Liver (tissue), 9 donors: ENCODE measurements around the gene GRID1. TPM values are rescaled to one million over a fixed set of nuclear protein-coding genes. Genes with fewer than 3 reads are reported as not detected.

Experiments used
- DNase-seq: peaks from one replicate; pipeline ENCODE4 v3.0.0-alpha.2; 2017; ENCODE audit warnings: low spot score
- H3K27ac ChIP-seq, 2 donors: one replicate each; pipeline ENCODE4 v1.7.0; 2013; ENCODE audit warnings: inconsistent platforms in 2 of 2, low read length in 2 of 2, control low read depth in 1 of 2, low read depth in 1 of 2, mild to moderate bottlenecking in 1 of 2
- H3K27me3 ChIP-seq, 4 donors: one replicate each; pipeline versions ENCODE4 v1.6.1 to v1.7.0; 2013; ENCODE audit warnings: low read length in 3 of 4, inconsistent platforms in 1 of 4, mild to moderate bottlenecking in 1 of 4, moderate library complexity in 1 of 4; ENCODE audit not compliant: control insufficient read depth in 4 of 4, insufficient read depth in 4 of 4
- H3K36me3 ChIP-seq, 4 donors: one replicate each; pipeline versions ENCODE4 v1.6.1 to v1.7.0; 2013; ENCODE audit warnings: low read length in 3 of 4, mild to moderate bottlenecking in 3 of 4, low read depth in 1 of 4, moderate library complexity in 1 of 4; ENCODE audit not compliant: control insufficient read depth in 4 of 4, insufficient read depth in 3 of 4
- H3K4me1 ChIP-seq, 4 donors: one replicate each; pipeline versions ENCODE4 v1.6.1 to v1.7.0; 2013; ENCODE audit warnings: low read length in 3 of 4, mild to moderate bottlenecking in 3 of 4, moderate library complexity in 1 of 4; ENCODE audit not compliant: control insufficient read depth in 4 of 4, insufficient read depth in 4 of 4
- H3K4me3 ChIP-seq, 3 donors: one replicate each; pipeline versions ENCODE4 v1.6.1 to v1.7.0; 2013; ENCODE audit warnings: low read length in 3 of 3, control low read depth in 1 of 3, low read depth in 1 of 3, mild to moderate bottlenecking in 1 of 3
- H3K9ac ChIP-seq, 2 donors: one replicate each; pipeline ENCODE4 v1.7.0; 2013; ENCODE audit warnings: low read length in 2 of 2, mild to moderate bottlenecking in 2 of 2, moderate library complexity in 2 of 2, control low read depth in 1 of 2, low read depth in 1 of 2
- H3K9me3 ChIP-seq, 4 donors: one replicate each; pipeline versions ENCODE4 v1.6.1 to v1.7.0; 2013; ENCODE audit warnings: low read length in 3 of 4; ENCODE audit not compliant: control insufficient read depth in 4 of 4
- EGR1 ChIP-seq, 2 donors: IDR thresholded peaks; 2 replicates each; pipeline ENCODE4 v1.6.1; 2016 to 2018; ENCODE audit warnings: antibody characterized with exemption in 2 of 2, low read depth in 2 of 2
- FOXA1 ChIP-seq: IDR thresholded peaks from 2 replicates; pipeline ENCODE4 v1.6.1; 2016; ENCODE audit warnings: antibody characterized with exemption
- GABPA ChIP-seq, 2 donors: IDR thresholded peaks in 1 of 2; conservative IDR thresholded peaks in 1 of 2; 2 replicates each; pipeline ENCODE4 v1.6.1; 2016; ENCODE audit warnings: antibody characterized with exemption in 2 of 2, mild to moderate bottlenecking in 1 of 2, moderate library complexity in 1 of 2
- HNF4A ChIP-seq, 2 donors: conservative IDR thresholded peaks; 2 replicates each; pipeline ENCODE4 v1.6.1; 2016; ENCODE audit warnings: antibody characterized with exemption in 2 of 2, mild to moderate bottlenecking in 2 of 2
- HNF4G ChIP-seq: IDR thresholded peaks from 2 replicates; pipeline ENCODE4 v1.6.1; 2016; ENCODE audit warnings: antibody characterized with exemption
- JUND ChIP-seq, 2 donors: IDR thresholded peaks; 2 replicates each; pipeline ENCODE4 v1.6.1; 2016; ENCODE audit warnings: antibody characterized with exemption in 2 of 2
- NR2F2 ChIP-seq: IDR thresholded peaks from 2 replicates; pipeline ENCODE4 v1.6.1; 2016; ENCODE audit warnings: antibody characterized with exemption
- RAD21 ChIP-seq, 2 donors: IDR thresholded peaks; 2 replicates each; pipeline ENCODE4 v1.6.1; 2016; ENCODE audit warnings: antibody characterized with exemption in 2 of 2, mild to moderate bottlenecking in 2 of 2
- RXRA ChIP-seq, 2 donors: IDR thresholded peaks; 2 replicates each; pipeline ENCODE4 v1.6.1; 2017 to 2018; ENCODE audit warnings: antibody characterized with exemption in 2 of 2, mild to moderate bottlenecking in 1 of 2
- SP1 ChIP-seq: IDR thresholded peaks from 2 replicates; pipeline ENCODE4 v1.6.1; 2018; ENCODE audit warnings: antibody characterized with exemption, mild to moderate bottlenecking
- TAF1 ChIP-seq: conservative IDR thresholded peaks from 2 replicates; pipeline ENCODE4 v1.6.1; 2016; ENCODE audit warnings: antibody characterized with exemption, mild to moderate bottlenecking
- YY1 ChIP-seq: IDR thresholded peaks from 2 replicates; pipeline ENCODE4 v1.6.1; 2016; ENCODE audit warnings: antibody characterized with exemption, mild to moderate bottlenecking
- WGBS: extraction: QIAGEN DNeasy Blood & Tissue Kit; methylation state at CpG from one replicate; pipeline ENCODE4 v1.1.7; 2013; 5-methylcytosine and 5-hydroxymethylcytosine counted together
- polyA plus RNA-seq, 2 donors: library from polyadenylated mRNA; stranded (reverse) in 1 of 2; unstranded in 1 of 2; fragments of 200-250 nt in 1 of 2; fragments of >200 nt in 1 of 2; fragmentation: Nextera tagmentation in 1 of 2; extraction: Ambion mirVana in 1 of 2; gene quantifications; one replicate each; pipeline versions ENCODE4 v1.2.1 to v1.2.3, GENCODE V29; 2013 to 2015
- total RNA-seq, 2 donors: library from RNA; depleted of rRNA; stranded (reverse); fragments of >200 nt; gene quantifications; one replicate each; pipeline ENCODE4 v1.2.3, GENCODE V29; 2014
- TF ChIP-seq, protein P1 (sequence below): IDR thresholded peaks from 2 replicates; pipeline ENCODE4 v1.6.1; 2016; ENCODE audit warnings: antibody characterized with exemption
- TF ChIP-seq, protein P2 (sequence below): IDR thresholded peaks from 2 replicates; pipeline ENCODE4 v1.6.1; 2016; ENCODE audit warnings: antibody characterized with exemption, mild to moderate bottlenecking
- TF ChIP-seq, protein P3 (sequence below): IDR thresholded peaks from 2 replicates; pipeline ENCODE4 v1.6.1; 2016; ENCODE audit warnings: antibody characterized with exemption
- TF ChIP-seq, protein P4 (sequence below): fragments of 150-350 bp; IDR thresholded peaks from 2 replicates; pipeline ENCODE4 v1.5.1; 2017; ENCODE audit warnings: improper control_type of control experiment, low read depth, low read length; ENCODE audit not compliant: missing input control
- donor health status: healthy.
- donor health status: healthy.
- donor health status: healthy.
- donor health status: healthy.
- donor health status: healthy.

The GRID1 gene
- total and polyA plus RNA-seq, 4 donors: 0.09 to 0.17 (median 0.14) TPM; not detected in 1

DNA sequence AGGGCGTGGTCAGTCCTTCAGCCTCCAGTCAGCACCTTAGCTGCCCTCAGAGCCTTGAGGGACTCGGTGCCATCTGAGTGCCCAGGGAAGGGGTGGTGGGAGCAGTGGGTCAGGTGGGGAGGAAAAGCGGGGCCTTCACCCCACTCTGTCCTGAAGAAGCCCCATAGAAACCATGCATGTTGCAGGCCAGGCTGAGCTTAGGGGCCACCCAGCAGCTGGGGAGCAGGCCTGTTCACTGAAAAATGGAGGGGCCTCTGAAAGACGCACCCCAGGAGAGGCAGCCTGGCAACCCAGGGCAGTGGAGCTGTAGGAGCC is 144.3 kb downstream of the GRID1 start:
- WGBS: 85% methylated on average over 4 of the region's 4 CpGs
- no peak for DNase-seq
- TF ChIP-seq EGR1 (IDR thresholded peaks at IDR 0.05; ENCODE audit: low read depth in 2 of 2) (no peak), TAF1 (no peak), JUND (IDR thresholded peaks at IDR 0.05) (no peak), NR2F2 (no peak), HNF4G (no peak), FOXA1 (no peak), RAD21 (IDR thresholded peaks at IDR 0.05) (no peak), RXRA (IDR thresholded peaks at IDR 0.05) (no peak), YY1 (no peak), SP1 (no peak), HNF4A (conservative IDR thresholded peaks at IDR 0.05) (no peak), GABPA (IDR thresholded peaks at IDR 0.05 in 1 of 2, conservative IDR thresholded peaks at IDR 0.05 in 1 of 2) (no peak)
- TF ChIP-seq, protein P1, sequence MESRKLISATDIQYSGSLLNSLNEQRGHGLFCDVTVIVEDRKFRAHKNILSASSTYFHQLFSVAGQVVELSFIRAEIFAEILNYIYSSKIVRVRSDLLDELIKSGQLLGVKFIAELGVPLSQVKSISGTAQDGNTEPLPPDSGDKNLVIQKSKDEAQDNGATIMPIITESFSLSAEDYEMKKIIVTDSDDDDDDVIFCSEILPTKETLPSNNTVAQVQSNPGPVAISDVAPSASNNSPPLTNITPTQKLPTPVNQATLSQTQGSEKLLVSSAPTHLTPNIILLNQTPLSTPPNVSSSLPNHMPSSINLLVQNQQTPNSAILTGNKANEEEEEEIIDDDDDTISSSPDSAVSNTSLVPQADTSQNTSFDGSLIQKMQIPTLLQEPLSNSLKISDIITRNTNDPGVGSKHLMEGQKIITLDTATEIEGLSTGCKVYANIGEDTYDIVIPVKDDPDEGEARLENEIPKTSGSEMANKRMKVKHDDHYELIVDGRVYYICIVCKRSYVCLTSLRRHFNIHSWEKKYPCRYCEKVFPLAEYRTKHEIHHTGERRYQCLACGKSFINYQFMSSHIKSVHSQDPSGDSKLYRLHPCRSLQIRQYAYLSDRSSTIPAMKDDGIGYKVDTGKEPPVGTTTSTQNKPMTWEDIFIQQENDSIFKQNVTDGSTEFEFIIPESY: no peak
- TF ChIP-seq, protein P2, sequence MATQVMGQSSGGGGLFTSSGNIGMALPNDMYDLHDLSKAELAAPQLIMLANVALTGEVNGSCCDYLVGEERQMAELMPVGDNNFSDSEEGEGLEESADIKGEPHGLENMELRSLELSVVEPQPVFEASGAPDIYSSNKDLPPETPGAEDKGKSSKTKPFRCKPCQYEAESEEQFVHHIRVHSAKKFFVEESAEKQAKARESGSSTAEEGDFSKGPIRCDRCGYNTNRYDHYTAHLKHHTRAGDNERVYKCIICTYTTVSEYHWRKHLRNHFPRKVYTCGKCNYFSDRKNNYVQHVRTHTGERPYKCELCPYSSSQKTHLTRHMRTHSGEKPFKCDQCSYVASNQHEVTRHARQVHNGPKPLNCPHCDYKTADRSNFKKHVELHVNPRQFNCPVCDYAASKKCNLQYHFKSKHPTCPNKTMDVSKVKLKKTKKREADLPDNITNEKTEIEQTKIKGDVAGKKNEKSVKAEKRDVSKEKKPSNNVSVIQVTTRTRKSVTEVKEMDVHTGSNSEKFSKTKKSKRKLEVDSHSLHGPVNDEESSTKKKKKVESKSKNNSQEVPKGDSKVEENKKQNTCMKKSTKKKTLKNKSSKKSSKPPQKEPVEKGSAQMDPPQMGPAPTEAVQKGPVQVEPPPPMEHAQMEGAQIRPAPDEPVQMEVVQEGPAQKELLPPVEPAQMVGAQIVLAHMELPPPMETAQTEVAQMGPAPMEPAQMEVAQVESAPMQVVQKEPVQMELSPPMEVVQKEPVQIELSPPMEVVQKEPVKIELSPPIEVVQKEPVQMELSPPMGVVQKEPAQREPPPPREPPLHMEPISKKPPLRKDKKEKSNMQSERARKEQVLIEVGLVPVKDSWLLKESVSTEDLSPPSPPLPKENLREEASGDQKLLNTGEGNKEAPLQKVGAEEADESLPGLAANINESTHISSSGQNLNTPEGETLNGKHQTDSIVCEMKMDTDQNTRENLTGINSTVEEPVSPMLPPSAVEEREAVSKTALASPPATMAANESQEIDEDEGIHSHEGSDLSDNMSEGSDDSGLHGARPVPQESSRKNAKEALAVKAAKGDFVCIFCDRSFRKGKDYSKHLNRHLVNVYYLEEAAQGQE: no peak
- TF ChIP-seq, protein P3, sequence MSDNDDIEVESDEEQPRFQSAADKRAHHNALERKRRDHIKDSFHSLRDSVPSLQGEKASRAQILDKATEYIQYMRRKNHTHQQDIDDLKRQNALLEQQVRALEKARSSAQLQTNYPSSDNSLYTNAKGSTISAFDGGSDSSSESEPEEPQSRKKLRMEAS: no peak
- TF ChIP-seq, protein P4, sequence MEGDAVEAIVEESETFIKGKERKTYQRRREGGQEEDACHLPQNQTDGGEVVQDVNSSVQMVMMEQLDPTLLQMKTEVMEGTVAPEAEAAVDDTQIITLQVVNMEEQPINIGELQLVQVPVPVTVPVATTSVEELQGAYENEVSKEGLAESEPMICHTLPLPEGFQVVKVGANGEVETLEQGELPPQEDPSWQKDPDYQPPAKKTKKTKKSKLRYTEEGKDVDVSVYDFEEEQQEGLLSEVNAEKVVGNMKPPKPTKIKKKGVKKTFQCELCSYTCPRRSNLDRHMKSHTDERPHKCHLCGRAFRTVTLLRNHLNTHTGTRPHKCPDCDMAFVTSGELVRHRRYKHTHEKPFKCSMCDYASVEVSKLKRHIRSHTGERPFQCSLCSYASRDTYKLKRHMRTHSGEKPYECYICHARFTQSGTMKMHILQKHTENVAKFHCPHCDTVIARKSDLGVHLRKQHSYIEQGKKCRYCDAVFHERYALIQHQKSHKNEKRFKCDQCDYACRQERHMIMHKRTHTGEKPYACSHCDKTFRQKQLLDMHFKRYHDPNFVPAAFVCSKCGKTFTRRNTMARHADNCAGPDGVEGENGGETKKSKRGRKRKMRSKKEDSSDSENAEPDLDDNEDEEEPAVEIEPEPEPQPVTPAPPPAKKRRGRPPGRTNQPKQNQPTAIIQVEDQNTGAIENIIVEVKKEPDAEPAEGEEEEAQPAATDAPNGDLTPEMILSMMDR: no peak

More for the DNA sequence above, 144.3 kb downstream of the GRID1 start:
- Histone ChIP-seq H3K27me3 (peaks cover 0 to 4% (median 0%) of the 10 kb centered on the region in 4 donors), H3K9me3 (no peaks in the 10 kb centered on the region), H3K4me3 (no peak overlapping the region), H3K4me1 (no peaks in the 10 kb centered on the region), H3K9ac (no peak overlapping the region), H3K27ac (no peak overlapping the region), H3K36me3 (no peaks in the 10 kb centered on the region)
